GM21528 (cell line): ENCODE measurements around the gene SPTBN4.

Experiments used
- ATAC-seq: cut with Tn5 transposase; IDR thresholded peaks from one replicate; pipeline ENCODE4 v1.9.1; 2021; ENCODE audit warnings: mild to moderate bottlenecking, moderate library complexity; ENCODE audit not compliant: unreplicated experiment, low FRiP score

Gene SPTBN4

DNA sequence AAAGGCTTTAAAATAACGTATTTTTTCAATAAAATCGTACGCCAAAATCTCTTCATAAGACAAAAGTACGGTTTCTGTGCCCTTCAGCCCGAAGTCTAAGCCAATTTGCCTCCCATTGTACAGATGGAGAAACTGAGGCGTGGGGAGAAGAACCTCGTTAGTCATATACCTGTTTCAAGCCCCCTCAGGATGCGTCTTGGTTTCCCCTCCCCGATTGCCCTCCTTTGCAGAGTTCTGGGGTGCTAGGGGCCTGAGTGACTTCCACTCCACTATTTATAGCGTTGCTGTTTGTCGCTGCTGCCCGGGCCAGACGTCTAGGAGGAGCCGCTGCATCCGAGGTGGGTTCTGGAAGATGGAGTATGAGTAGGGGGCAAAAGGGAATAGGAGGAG is 132.1 kb downstream of the SPTBN4 start:
- ATAC-seq = no peak

DNA sequence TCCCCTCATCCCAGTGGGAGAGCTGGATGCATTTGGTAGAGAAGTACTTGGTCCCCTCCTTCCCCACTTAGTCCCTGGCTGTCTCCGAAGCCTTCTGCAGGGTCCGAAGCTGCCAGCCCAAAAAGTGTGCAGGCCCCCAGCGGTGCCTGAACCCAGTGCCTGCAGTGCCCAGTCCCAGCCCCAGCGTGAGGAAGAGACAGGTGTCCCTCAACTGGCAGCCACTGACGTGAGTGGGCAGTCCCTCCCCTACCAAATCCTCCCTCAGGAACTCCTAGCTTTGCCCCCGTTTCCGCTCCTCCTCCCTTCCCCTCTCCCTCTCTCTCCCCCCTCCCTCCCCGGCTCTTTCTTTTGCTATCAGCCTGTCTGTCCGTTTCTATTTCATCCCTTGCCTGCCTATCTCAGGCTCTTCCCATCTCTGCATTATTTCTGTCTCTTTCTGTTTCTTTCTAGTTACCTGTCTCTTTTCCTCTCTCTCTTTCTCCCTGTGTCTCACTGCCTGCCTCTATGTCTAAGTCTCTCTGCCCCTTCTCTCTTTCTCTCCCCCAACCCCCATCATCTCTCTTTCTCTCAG is 132.6 kb downstream of the SPTBN4 start:
- ATAC-seq = no peak

DNA sequence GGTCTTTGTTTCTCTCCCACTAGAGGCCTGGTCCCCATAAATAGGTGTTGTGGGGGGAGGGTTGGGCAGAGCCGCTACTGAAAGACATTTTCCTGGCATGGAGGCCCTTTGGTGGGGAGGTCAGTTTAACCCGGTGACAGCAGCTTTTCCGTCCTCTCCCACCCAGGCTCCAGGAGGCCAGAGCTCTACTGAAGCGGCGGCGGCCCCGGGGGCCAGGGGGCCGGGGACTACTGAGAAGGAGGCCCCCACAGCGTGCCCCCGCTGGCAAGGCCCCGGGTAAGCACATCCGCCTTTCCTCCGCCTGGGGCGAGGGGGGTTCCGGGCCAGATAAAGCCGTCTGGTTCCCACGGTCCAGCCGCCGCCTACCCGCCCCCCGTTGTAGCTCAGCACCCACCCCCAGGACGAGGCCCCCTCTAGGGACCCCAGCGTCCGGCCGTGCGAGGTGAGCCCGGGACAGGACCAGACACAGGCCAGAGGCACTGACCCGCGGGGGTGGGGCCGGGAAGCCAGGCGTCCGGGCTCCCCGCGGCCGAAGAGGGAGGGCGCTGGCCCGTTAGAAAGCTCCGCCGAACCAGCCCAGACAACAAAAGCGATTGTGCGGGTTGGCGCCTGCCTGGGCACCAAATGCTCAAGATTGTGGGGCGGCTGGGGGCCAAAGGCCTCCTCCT is 133.2 kb downstream of the SPTBN4 start:
- ATAC-seq = no peak

DNA sequence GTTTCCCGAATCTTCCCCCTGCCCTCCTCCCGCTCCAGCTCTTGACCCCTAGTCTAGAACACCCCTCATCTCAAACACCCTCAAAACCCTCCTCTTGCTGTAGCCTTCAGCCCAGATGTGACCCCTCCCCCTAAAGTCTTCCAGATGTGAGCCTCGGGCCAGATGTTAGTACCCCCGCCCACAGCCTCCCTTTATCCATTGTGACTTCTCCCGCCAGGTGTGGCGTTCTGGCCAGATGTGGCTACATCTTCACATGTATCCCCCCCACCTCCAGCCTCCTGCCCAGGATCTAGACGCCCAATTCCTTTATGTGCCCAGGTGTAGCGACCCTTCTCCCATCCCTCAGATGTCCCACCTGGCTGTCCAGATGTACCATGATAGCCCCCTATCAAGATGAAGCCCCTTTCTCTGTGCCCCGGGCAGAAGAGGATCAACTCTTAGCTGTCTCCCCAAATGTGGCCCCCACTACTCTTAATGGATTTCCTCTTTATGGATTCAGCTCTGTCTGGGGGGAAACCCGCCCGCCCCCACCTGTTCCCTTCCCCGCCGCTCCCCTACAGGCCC is 133.9 kb downstream of the SPTBN4 start:
- ATAC-seq = no peak

DNA sequence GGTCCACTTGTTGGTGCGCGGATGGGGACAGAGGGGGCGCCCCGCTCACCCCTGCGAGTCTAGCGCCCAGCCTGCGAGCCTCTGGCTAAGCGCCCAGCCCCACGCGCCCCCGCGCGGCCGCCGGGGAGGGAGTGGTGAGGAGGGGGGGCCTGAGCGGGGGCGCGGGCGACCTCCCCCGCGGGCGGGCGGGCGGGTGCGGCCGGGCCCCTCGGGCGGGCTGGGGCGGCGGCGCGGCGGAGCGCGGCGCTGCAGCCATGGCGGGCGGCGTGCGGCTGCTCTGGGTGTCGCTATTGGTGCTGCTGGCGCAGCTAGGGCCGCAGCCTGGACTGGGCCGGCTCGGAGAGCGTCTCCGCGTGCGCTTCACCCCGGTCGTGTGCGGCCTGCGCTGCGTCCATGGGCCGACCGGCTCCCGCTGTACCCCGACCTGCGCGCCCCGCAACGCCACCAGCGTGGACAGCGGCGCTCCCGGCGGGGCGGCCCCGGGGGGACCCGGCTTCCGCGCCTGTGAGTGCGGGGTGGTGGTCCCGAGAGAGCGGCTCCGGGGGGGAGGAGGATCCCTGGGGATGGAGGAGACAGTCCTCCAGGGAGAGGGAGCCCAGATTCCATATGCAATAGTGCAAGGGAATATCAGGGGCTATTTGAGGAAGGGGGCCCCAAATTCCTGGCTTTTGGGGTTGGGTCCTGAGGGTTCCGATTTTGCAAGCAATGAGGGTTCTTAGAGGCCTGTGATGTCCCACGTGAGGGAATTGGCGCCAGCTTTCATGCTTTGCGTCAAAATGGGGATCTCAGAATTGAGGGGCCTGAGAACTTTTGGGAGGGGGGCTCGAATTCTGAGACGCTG is 134.6 kb downstream of the SPTBN4 start, which contains the start of gene LTBP4:
Gene LTBP4 (plus strand): TSS at position 236 of the 841 bp plus-strand sequence. CDS start 19 bp downstream, at position 255.
- ATAC-seq = no peak

DNA sequence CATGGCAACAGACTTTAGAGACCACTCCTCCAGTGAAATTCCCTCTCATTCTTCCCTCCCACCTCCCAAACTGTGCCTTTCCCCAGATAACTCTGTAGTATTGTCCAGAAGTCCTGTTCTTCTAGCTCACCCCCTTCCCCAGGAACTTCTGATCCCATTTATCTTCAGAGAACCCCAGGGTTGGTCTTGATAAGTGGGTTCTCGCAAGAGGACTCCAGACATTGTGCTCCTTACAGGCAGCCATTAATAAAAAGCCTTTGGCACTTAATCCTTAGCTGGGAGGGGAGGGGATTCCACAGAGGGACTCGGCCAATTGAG is 136.2 kb downstream of the SPTBN4 start:
- ATAC-seq = no peak

DNA sequence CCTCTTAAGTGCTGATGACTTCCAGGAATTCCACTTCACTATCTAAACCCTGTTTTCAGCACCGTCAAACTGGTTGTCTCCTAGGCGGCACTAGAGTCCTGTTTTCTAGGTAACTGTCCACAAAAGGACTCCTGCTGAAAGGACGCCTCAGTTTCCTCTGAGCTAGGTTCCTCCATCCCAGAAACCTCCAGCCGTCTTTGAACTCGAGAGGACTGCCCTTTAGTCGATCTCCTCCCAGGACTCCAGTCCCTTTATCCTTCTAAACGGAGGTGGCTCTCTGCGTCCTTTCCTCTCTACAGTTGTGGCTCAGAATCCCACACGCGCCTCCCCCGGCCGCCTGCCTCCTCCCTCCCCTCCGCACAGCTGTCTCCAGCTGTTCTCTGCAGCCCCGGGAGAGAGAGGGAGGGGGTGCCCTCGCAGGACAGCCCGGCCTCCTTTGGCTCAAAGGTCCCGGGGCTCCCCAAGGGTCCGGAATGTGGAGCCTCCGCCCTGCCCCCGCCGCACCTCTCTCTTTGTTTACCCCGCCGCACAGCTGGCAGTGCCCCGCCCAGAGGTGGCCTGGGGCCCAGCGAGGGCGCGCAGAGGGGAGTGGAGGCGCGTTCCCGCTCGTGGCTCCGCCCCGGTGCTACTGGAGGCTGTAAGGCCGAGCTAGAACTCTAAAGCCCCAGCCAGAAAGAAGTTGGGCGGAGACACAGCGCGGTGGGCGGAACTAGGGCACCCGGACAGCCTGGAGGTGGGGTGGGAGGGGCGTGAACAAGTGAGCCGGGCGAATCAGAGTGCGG is 136.8 kb downstream of the SPTBN4 start:
- ATAC-seq = peak; percentile 57

DNA sequence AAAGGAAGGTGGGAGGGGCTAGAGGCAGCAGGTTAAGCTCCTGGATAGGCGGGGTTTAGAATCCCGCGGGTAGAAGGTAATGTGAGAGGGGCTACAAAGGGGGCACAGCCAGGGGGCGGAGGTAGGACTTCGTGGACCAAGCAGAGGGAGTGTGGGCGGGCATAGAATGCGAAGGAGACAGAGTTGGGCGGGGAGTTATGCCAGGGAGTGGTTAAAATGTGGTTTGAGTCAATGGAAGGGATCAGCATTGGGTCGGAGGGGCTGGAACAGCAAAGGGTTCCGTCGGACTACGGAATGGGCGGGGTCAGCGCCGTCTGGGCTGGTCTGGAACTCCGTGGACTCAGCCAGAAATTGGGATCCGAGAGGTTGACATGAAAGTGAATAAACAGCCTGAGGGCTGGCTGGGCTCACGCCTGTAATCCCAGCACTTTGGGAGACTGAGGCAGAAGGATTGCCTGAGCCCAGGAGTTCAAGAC is 137.4 kb downstream of the SPTBN4 start:
- ATAC-seq = no peak

DNA sequence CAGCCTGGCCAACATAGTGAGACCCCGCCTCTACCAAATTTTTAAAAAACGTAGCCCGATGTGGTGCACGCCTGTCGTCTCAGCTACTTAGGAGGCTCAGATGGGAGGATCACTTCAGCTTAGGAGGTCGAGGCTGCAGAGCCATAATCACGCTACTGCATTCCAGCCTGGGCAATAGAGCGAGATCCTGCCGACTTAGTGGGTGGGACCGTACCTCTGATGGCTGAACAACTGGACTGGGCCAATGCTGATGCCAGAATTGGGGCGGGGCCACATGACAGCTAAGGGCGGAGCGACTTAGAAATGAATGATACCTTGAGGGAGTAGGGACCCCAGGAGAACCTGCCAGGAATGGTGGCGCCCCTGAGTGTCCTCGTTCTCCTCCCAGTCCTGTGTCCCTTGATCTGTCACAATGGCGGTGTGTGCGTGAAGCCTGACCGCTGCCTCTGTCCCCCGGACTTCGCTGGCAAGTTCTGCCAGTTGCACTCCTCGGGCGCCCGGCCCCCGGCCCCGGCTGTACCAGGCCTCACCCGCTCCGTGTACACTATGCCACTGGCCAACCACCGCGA is 137.9 kb downstream of the SPTBN4 start:
- no peak for ATAC-seq

DNA sequence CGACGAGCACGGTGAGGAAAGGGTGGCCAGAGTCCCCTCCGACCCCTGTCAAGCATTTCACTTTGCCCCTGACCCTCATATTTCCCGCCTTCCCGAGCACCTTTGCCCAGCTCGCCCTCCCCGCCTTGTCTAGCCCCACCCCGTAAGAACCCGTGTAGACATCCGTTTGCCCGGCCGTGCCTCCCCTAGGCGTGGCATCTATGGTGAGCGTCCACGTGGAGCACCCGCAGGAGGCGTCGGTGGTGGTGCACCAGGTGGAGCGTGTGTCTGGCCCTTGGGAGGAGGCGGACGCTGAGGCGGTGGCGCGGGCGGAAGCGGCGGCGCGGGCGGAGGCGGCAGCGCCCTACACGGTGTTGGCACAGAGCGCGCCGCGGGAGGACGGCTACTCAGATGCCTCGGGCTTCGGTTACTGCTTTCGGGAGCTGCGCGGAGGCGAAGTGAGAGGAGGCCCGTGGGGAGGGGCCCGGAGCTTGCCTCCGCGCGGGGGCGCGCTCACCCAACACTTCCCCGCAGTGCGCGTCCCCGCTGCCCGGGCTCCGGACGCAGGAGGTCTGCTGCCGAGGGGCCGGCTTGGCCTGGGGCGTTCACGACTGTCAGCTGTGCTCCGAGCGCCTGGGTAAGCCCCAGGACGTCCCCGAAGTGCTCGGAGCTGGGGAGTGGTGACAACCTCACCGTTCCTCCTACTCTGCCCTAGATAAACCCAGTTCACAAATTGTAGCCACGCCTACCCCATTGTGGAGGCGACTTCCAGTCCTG is 138.6 kb downstream of the SPTBN4 start:
- peak; percentile 34 for ATAC-seq

DNA sequence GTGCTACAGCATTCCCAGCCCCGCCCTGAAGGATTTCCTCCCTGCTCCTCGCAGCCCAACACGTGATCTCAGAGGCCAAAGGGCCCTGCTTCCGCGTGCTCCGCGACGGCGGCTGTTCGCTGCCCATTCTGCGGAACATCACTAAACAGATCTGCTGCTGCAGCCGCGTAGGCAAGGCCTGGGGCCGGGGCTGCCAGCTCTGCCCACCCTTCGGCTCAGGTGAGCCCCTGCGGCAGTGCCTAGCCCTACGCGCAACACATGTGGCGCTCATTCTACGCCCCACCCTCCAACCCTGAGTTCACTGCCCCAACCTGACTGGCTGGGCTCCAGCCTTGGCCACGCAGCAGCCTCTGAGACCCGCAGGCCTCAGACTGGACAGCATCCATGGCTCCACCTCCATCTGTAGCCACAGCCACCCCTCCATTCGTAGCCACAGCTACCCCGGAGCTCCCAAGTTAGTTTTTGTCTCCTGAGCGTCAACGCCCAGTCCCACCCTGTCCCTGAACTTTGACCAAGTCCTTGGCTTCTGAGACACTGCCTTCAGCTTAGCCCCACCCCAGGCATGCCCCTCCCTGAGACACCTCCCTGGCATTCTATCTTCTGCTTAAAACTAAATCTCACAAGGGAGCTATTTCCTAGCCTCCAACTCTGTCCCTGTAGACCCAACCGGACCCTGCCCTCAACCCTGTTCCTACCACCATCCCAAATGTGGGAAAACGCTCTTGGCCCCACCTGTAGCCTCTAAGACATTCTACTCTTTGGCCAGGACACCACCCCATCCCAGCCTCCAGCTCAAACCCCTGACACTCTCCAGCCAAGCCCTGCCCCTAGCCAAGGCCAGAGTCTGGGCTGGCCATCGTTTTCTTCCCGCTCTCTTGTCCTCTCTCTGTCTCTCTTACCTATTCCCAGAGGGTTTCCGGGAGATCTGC is 140.8 kb downstream of the SPTBN4 start:
- no peak for ATAC-seq

DNA sequence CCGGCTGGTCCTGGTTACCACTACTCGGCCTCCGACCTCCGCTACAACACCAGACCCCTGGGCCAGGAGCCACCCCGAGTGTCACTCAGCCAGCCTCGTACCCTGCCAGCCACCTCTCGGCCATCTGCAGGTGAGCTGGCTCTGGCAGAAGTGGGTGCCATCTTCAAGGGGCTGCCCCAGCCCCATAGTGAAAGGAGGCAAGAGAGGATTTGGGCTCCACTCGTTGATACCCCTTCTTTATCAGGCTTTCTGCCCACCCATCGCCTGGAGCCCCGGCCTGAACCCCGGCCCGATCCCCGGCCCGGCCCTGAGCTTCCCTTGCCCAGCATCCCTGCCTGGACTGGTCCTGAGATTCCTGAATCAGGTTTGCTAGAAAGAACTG is 141.4 kb downstream of the SPTBN4 start:
- ATAC-seq = no peak

DNA sequence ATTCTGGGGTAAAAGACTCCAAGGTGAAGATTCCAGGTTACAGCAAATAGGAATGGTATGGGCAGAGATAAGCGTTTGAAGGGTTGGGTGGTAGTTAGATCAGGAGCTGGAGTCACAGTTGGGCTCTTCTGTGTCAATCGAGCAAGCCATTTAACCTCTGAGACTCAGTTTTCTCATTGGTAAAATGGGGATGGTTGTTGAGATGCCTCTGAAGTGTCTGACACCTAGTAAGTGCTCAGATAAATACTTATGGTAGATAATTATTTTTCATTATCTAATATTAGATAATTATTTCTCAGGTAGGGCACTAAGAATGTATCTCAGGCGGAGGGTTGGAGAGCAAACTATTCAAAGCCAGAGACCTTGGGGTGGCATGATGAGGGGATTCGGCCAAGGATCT is 142.2 kb downstream of the SPTBN4 start:
- no peak for ATAC-seq

DNA sequence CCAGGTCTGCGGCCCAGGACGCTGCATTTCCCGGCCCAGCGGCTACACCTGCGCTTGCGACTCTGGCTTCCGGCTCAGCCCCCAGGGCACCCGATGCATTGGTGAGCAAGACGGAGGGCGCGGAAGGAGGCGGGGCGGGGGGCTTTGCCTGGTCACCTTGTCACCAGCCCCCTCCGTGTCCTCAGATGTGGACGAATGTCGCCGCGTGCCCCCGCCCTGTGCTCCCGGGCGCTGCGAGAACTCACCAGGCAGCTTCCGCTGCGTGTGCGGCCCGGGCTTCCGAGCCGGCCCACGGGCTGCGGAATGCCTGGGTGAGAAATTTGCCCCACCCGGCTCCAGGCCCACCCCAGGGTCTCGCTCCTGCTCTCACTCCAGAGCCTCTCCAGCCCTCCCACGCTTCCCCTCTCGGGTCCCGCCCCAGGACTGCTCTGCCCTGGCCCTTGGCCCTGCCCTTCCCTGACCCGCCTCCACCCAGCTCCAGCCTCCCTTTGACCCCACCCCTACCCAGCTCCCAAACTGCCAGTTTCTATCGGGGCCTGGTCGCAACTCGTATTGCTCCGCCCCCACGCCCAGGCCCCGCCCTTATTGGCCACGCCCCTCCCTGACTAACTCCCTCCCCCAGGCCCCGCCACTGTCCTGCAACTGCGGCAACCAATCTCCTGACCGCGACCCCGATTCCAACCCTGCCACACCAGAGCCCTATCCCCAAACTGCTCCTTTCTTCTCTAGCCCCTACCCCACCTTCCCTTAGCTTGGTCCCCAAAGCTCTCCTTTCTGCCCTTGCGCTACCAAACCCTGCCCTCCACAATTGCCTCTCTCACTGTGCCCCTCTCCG is 143.0 kb downstream of the SPTBN4 start:
- peak; percentile 32 for ATAC-seq

DNA sequence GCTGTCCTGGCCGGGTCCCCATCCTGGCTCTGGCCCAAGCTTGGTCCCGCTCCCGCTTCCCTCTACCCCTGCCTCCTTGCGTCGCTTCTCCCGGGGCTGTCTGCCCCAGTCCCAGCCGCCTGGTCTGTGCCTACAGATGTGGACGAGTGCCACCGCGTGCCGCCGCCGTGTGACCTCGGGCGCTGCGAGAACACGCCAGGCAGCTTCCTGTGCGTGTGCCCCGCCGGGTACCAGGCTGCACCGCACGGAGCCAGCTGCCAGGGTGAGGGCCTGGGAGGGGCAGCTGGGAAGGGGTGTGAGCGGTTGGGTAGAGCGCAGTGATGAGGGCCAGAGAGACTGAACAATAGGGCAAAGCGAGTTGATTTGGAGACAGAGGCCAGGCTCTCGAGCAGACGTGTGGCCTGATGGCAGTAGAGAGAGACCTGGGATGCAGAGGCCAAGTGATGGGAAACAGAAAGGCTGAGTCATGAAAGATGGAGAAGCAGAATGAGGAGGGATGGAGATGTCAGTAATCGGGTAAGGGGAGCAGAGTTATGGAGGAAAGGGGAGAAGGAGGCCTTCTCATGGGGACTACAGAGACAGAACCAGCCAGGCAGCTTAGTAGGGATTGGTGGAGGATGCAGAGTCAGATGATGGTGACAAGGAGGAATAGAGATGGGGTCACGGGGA is 143.7 kb downstream of the SPTBN4 start:
- ATAC-seq = peak; percentile 4

DNA sequence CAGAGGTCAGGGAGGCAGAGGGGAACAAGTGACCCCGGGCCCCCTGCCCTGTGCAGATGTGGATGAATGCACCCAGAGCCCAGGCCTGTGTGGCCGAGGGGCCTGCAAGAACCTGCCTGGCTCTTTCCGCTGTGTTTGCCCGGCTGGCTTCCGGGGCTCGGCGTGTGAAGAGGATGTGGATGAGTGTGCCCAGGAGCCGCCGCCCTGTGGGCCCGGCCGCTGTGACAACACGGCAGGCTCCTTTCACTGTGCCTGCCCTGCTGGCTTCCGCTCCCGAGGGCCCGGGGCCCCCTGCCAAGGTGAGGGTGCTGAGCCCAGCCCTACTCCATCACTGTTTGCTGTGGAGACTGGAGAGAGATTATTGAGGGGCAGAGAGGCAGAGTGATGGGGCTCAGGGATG is 144.3 kb downstream of the SPTBN4 start:
- no peak for ATAC-seq
